CD14-positive monocyte (primary cell): ENCODE results near the gene ACSM3. TPM values are rescaled to one million over a fixed set of nuclear protein-coding genes. Genes with fewer than 3 reads are reported as not detected.

Experiments used
- DNase-seq, 3 donors: peaks; one replicate each; pipeline ENCODE4 v3.0.0-alpha.2; 2011 to 2022
- H2AFZ ChIP-seq: 2 replicates; pipeline ENCODE4 v1.6.0; 2012; ENCODE audit warnings: mild to moderate bottlenecking, low read depth, low read length, inconsistent platforms; ENCODE audit not compliant: insufficient read depth, poor library complexity, severe bottlenecking
- H3K27ac ChIP-seq, 2 donors: 1 replicate in 1 of 2; 2 replicates in 1 of 2; pipeline ENCODE4 v1.5.1; 2012 to 2013; ENCODE audit warnings: low read length in 2 of 2, control low read depth in 1 of 2, inconsistent platforms in 1 of 2, low read depth in 1 of 2, mild to moderate bottlenecking in 1 of 2
- H3K27me3 ChIP-seq, 2 donors: one replicate each; pipeline versions ENCODE4 v1.6.0 to v1.6.1; 2011 to 2013; ENCODE audit warnings: low read length in 2 of 2; ENCODE audit not compliant: control insufficient read depth in 2 of 2, insufficient read depth in 2 of 2
- H3K36me3 ChIP-seq, 2 donors: replicated peaks in 1 of 2; 1 replicate in 1 of 2; 2 replicates in 1 of 2; pipeline versions ENCODE4 v1.5.1 to v1.6.1; 2012 to 2013; ENCODE audit warnings: low read length in 2 of 2, control low read depth in 1 of 2, inconsistent platforms in 1 of 2, mild to moderate bottlenecking in 1 of 2; ENCODE audit not compliant: insufficient read depth in 2 of 2, control insufficient read depth in 1 of 2
- H3K4me1 ChIP-seq, 2 donors: 1 replicate in 1 of 2; 2 replicates in 1 of 2; pipeline versions ENCODE4 v1.5.1 to v1.6.1; 2012 to 2013; ENCODE audit warnings: low read length in 2 of 2, control low read depth in 1 of 2, inconsistent platforms in 1 of 2, mild to moderate bottlenecking in 1 of 2, moderate library complexity in 1 of 2; ENCODE audit not compliant: insufficient read depth in 2 of 2, control insufficient read depth in 1 of 2
- H3K4me2 ChIP-seq: replicated peaks from 2 replicates; pipeline ENCODE3; 2012; ENCODE audit warnings: low read length, moderate library complexity, mild to moderate bottlenecking; ENCODE audit not compliant: poor library complexity, severe bottlenecking; ENCODE audit errors: extremely low read depth
- H3K4me3 ChIP-seq, 3 experiments: fragments of 200-600 bp in 1 of 3; sonication (generic) in 1 of 3; replicated peaks in 1 of 3; 1 replicate in 2 of 3; 2 replicates in 1 of 3; pipeline ENCODE4 v1.5.1; 2011 to 2013; ENCODE audit warnings: low read length in 3 of 3, mild to moderate bottlenecking in 3 of 3, control low read depth in 2 of 3, low read depth in 2 of 3, inconsistent platforms in 1 of 3, moderate library complexity in 1 of 3
- H3K79me2 ChIP-seq: 2 replicates; pipeline ENCODE4 v1.6.0; 2012; ENCODE audit warnings: mild to moderate bottlenecking, control low read depth, inconsistent platforms, low read length, moderate library complexity; ENCODE audit not compliant: insufficient read depth
- H3K9ac ChIP-seq: 2 replicates; pipeline ENCODE4 v1.6.0; 2017; ENCODE audit warnings: low read length, mild to moderate bottlenecking; ENCODE audit not compliant: insufficient read depth, poor library complexity, severe bottlenecking
- H3K9me3 ChIP-seq, 2 donors: replicated peaks in 1 of 2; 1 replicate in 1 of 2; 2 replicates in 1 of 2; pipeline versions ENCODE4 v1.5.1 to v1.6.1; 2012 to 2013; ENCODE audit warnings: low read length in 2 of 2, control low read depth in 1 of 2; ENCODE audit not compliant: control insufficient read depth in 1 of 2, insufficient read depth in 1 of 2
- H4K20me1 ChIP-seq: 2 replicates; pipeline ENCODE4 v1.6.0; 2012; ENCODE audit warnings: mild to moderate bottlenecking, low read length, control low read depth, moderate library complexity; ENCODE audit not compliant: insufficient read depth
- H3K27ac Mint-ChIP-seq, 7 donors: one replicate each; pipeline ENCODE4 v1.8.0; 2020; ENCODE audit warnings: mild to moderate bottlenecking in 7 of 7, mixed read lengths in 7 of 7, moderate library complexity in 6 of 7, inconsistent platforms in 2 of 7
- H3K27me3 Mint-ChIP-seq, 3 donors: one replicate each; pipeline ENCODE4 v1.8.0; 2021 to 2022; ENCODE audit warnings: low read depth in 3 of 3, mild to moderate bottlenecking in 3 of 3, mixed read lengths in 3 of 3, moderate library complexity in 3 of 3, inconsistent platforms in 1 of 3
- H3K36me3 Mint-ChIP-seq, 2 donors: one replicate each; pipeline ENCODE4 v1.8.0; 2020; ENCODE audit warnings: mixed read lengths in 2 of 2, inconsistent platforms in 1 of 2, mild to moderate bottlenecking in 1 of 2
- H3K4me1 Mint-ChIP-seq: one replicate; pipeline ENCODE4 v1.8.0; 2020; ENCODE audit warnings: mild to moderate bottlenecking, mixed read lengths
- H3K4me3 Mint-ChIP-seq, 2 donors: one replicate each; pipeline ENCODE4 v1.8.0; 2020; ENCODE audit warnings: mild to moderate bottlenecking in 2 of 2, mixed read lengths in 2 of 2, moderate library complexity in 1 of 2
- H3K9me3 Mint-ChIP-seq, 7 donors: one replicate each; pipeline ENCODE4 v1.8.0; 2020 to 2022; ENCODE audit warnings: mixed read lengths in 7 of 7, mild to moderate bottlenecking in 6 of 7, moderate library complexity in 6 of 7, inconsistent platforms in 2 of 7
- WGBS: methylation state at CpG from one replicate; pipeline ENCODE4 v1.1.5; 2013; ENCODE audit warnings: missing lambda C conversion rate; ENCODE audit not compliant: insufficient coverage; 5-methylcytosine and 5-hydroxymethylcytosine counted together
- intact Hi-C, 2 donors: fragments of 100-400 bp; cut with micrococcal nuclease; formaldehyde crosslinking; loops; one replicate each; pipeline versions ENCODE4 v1.15.0 to v1.15.1; 2023
- polyA plus RNA-seq, 3 donors: library from polyadenylated mRNA; depleted of rRNA in 1 of 3; unstranded in 2 of 3; stranded (reverse) in 1 of 3; fragments of 300-500 nt in 2 of 3; fragments of >200 nt in 1 of 3; fragmentation: Illumina TruSeq in 2 of 3; gene quantifications; 1 replicate in 2 of 3; 2 replicates in 1 of 3; pipeline ENCODE4 v1.2.3, GENCODE V29; 2012 to 2021
- TF ChIP-seq, protein P1 (sequence below): fragments of 200-600 bp; IDR thresholded peaks from one replicate; pipeline ENCODE4 v1.8.0; 2022; ENCODE audit warnings: antibody characterized with exemption, mild to moderate bottlenecking

ACSM3 gene
- polyA plus RNA-seq, 3 donors: 1.6 to 5.1 (median 1.9) TPM

DNA sequence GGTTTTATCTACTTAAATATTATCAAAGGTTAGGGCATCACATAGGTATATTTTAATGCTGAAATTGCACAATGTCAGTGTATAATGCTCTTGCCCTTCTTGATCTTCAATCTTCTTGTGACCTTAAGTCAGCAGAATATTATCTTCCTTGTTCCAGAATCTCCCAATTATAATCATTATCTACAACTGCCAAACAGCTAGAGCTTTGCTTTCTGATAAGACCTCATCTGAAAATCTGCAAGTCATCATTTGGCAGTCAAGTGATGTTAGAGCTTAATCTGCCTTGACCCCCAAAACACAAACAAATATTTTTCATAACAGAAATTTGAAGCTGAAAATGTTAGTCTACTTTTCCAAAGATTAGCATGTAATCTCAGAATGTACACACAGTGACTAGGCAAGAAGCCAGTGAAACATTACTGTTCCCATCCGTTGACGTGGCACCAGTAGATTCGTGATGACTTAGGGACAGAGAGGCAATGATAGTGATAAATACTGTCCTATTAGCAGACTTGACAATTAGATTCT, 62.3 kb downstream of the ACSM3 start:
- TF ChIP-seq, protein P1, sequence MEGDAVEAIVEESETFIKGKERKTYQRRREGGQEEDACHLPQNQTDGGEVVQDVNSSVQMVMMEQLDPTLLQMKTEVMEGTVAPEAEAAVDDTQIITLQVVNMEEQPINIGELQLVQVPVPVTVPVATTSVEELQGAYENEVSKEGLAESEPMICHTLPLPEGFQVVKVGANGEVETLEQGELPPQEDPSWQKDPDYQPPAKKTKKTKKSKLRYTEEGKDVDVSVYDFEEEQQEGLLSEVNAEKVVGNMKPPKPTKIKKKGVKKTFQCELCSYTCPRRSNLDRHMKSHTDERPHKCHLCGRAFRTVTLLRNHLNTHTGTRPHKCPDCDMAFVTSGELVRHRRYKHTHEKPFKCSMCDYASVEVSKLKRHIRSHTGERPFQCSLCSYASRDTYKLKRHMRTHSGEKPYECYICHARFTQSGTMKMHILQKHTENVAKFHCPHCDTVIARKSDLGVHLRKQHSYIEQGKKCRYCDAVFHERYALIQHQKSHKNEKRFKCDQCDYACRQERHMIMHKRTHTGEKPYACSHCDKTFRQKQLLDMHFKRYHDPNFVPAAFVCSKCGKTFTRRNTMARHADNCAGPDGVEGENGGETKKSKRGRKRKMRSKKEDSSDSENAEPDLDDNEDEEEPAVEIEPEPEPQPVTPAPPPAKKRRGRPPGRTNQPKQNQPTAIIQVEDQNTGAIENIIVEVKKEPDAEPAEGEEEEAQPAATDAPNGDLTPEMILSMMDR: no peak
- no peak for DNase-seq
- Histone ChIP-seq H2AFZ (no peak overlapping the region), H3K9ac (no peak overlapping the region), H3K4me2 (no peak overlapping the region), H3K4me3 (no peak overlapping the region), H3K4me1 (peaks cover 9 to 10% of the 10 kb centered on the region in 2 donors), H3K27ac (no peak overlapping the region), H3K27me3 (no peaks in the 10 kb centered on the region), H4K20me1 (no peaks in the 10 kb centered on the region), H3K79me2 (no peaks in the 10 kb centered on the region), H3K9me3 (no peaks in the 10 kb centered on the region), H3K36me3 (peaks cover 31 to 54% of the 10 kb centered on the region in 2 donors)
- H3K9me3 Mint-ChIP-seq: no peaks in the 10 kb centered on the region
- H3K4me3 Mint-ChIP-seq: no peak overlapping the region
- H3K27me3 Mint-ChIP-seq: no peaks in the 10 kb centered on the region
- intact Hi-C loops: no loop called here
- H3K36me3 Mint-ChIP-seq: peaks cover 20 to 34% of the 10 kb centered on the region in 2 donors
- H3K27ac Mint-ChIP-seq: no peak overlapping the region
- 76% methylated on average over 3 of the region's 3 CpGs for WGBS
- H3K4me1 Mint-ChIP-seq: peaks cover 10% of the 10 kb centered on the region

DNA sequence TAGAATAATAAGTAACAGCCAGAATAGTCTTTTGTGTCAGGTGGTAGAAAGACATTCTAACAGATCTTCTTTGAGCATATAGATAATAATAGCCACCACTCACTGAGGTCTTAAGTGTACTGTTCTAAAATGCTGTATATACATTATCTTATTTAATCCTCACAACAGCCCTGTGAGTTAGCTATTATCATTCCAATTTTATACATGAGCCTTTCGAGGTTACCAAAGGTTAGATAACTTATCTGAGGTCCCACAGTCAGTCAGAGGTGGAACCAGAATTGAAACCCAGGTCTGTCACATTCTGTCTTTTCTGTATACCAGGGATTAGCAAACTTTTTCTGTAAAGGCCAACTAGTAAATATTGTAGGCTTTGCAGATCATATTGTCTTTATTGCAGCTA, 65.7 kb downstream of the ACSM3 start:
- Mint-ChIP-seq H3K4me3 (no peak overlapping the region), H3K27ac (no peak overlapping the region), H3K9me3 (peaks cover 0 to 4% (median 0%) of the 10 kb centered on the region in 7 donors), H3K4me1 (no peaks in the 10 kb centered on the region), H3K27me3 (no peaks in the 10 kb centered on the region), H3K36me3 (peaks cover 38 to 55% of the 10 kb centered on the region in 2 donors)
- no peak overlapping the region for H3K4me2 ChIP-seq
- peaks cover 38 to 75% of the 10 kb centered on the region in 2 donors for H3K36me3 ChIP-seq
- H3K4me3 ChIP-seq: no peak overlapping the region
- WGBS: no CpG with 5 or more reads among the region's 1 CpG
- H3K9me3 ChIP-seq: no peaks in the 10 kb centered on the region
- TF ChIP-seq, protein P1: no peak
- intact Hi-C loops: no loop called here
- H3K4me1 ChIP-seq: no peaks in the 10 kb centered on the region
- H3K27me3 ChIP-seq: no peaks in the 10 kb centered on the region
- no peaks in the 10 kb centered on the region for H3K79me2 ChIP-seq
- no peaks in the 10 kb centered on the region for H4K20me1 ChIP-seq
- H3K9ac ChIP-seq: no peak overlapping the region
- DNase-seq: no peak
- no peak overlapping the region for H3K27ac ChIP-seq
- no peak overlapping the region for H2AFZ ChIP-seq
